Measurements from ENCODE around the gene TMEM198. TPM values are rescaled to one million over a fixed set of nuclear protein-coding genes. Genes with fewer than 3 reads are reported as not detected.
A peak's percentile ranks its signal among the peaks of the same experiment; 100 is the strongest.

The TMEM198 gene
- total and polyA plus RNA-seq, 9 of the 15 experiments (the other 6 are each of a cell fraction or from before 2014, with no cell fraction given): 0.03 to 3.8 (median 1.0) TPM

- no peak for TF ChIP-seq NEUROD1 (IDR thresholded peaks at IDR 0.05; ENCODE audit: borderline replicate concordance, low read depth, low read length, partially characterized antibody)
- no peak for TF ChIP-seq HMGN3 (IDR thresholded peaks at IDR 0.05; ENCODE audit: borderline replicate concordance, extremely low read depth, insufficient read length, low read depth, low read length)
- no peak for TF ChIP-seq ZNF398 (CRISPR knock-in tag; IDR thresholded peaks at IDR 0.05)
- no peak for TF ChIP-seq ZNF324 (CRISPR knock-in tag; IDR thresholded peaks at IDR 0.05)
- no peak for TF ChIP-seq ZNF124 (CRISPR knock-in tag; IDR thresholded peaks at IDR 0.05)
- TF ChIP-seq BDP1 (IDR thresholded peaks at IDR 0.05; ENCODE audit: insufficient read depth, insufficient read length): no peak
- peak; percentile 26; the same call in 1 of the 2 replicates for TF ChIP-seq ARID1B (IDR thresholded peaks at IDR 0.05)
- TF ChIP-seq ZNF133 (CRISPR knock-in tag; IDR thresholded peaks at IDR 0.05): no peak
- TF ChIP-seq, protein P1, sequence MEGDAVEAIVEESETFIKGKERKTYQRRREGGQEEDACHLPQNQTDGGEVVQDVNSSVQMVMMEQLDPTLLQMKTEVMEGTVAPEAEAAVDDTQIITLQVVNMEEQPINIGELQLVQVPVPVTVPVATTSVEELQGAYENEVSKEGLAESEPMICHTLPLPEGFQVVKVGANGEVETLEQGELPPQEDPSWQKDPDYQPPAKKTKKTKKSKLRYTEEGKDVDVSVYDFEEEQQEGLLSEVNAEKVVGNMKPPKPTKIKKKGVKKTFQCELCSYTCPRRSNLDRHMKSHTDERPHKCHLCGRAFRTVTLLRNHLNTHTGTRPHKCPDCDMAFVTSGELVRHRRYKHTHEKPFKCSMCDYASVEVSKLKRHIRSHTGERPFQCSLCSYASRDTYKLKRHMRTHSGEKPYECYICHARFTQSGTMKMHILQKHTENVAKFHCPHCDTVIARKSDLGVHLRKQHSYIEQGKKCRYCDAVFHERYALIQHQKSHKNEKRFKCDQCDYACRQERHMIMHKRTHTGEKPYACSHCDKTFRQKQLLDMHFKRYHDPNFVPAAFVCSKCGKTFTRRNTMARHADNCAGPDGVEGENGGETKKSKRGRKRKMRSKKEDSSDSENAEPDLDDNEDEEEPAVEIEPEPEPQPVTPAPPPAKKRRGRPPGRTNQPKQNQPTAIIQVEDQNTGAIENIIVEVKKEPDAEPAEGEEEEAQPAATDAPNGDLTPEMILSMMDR (IDR thresholded peaks at IDR 0.05 in 2 of 3, conservative IDR thresholded peaks at IDR 0.05 in 1 of 3; ENCODE audit: insufficient read depth in 2 of 3, low read depth in 1 of 3, low read length in 3 of 3): peak; percentile 41 to 42 (median 42); a peak in 3 of 6 replicates
- no peak for TF ChIP-seq RBM39 (optimal IDR thresholded peaks at IDR 0.05; ENCODE audit: low read depth, low read length)
- no peak for TF ChIP-seq ETV5 (CRISPR knock-in tag; IDR thresholded peaks at IDR 0.05; ENCODE audit: low read depth)
- TF ChIP-seq OTX1 (CRISPR knock-in tag; IDR thresholded peaks at IDR 0.05): no peak
- TF ChIP-seq SUPT5H (IDR thresholded peaks at IDR 0.05): 0 out of 2 replicates have a peak, but pooled peaks have one; percentile 24
- no peak for TF ChIP-seq MED1 (CRISPR knock-in tag; IDR thresholded peaks at IDR 0.05; ENCODE audit: borderline replicate concordance)
- no peak for TF ChIP-seq DEAF1 (CRISPR knock-in tag; IDR thresholded peaks at IDR 0.05)
- TF ChIP-seq POLR2AphosphoS5 (IDR thresholded peaks at IDR 0.05; ENCODE audit: control insufficient read depth, insufficient read depth, low read depth, low read length): peak; percentile 53; the same call in 1 of the 2 replicates
- TF ChIP-seq SREBF2 (CRISPR knock-in tag; IDR thresholded peaks at IDR 0.05): no peak
- TF ChIP-seq KDM4B (IDR thresholded peaks at IDR 0.05; ENCODE audit: borderline replicate concordance in 2 of 2, low read depth in 1 of 2): no peak
- TF ChIP-seq HDAC3 (IDR thresholded peaks at IDR 0.05; ENCODE audit: borderline replicate concordance, partially characterized antibody): peak; percentile 30
- 0 out of 2 replicates have a peak, but pooled peaks have one; percentile 50 for TF ChIP-seq DPF2 (IDR thresholded peaks at IDR 0.05)
- TF ChIP-seq SMARCE1 (IDR thresholded peaks at IDR 0.05): 0 out of 2 replicates have a peak, but pooled peaks have one; percentile 32
- peak; percentile 75 for TF ChIP-seq LEF1 (IDR thresholded peaks at IDR 0.05)
- TF ChIP-seq ZNF384 (IDR thresholded peaks at IDR 0.05; ENCODE audit: low read depth, low read length): peak; percentile 98
- no peak for TF ChIP-seq SRSF9 (IDR thresholded peaks at IDR 0.05; ENCODE audit: borderline replicate concordance, low read depth, low read length)
- TF ChIP-seq ATF7 (IDR thresholded peaks at IDR 0.05): no peak
These were observed 51.4 kb downstream of the TMEM198 start (continued) for GRCh38 chr2:219595256-219595655.

Data from K562 (cell line).